KMS-11 (cell line): ENCODE data around the gene CDK6.
A peak's percentile ranks its signal among the peaks of the same experiment; 100 is the strongest.

Source experiments
- H2AFZ ChIP-seq: fragments of 200-600 bp; sonication (generic); 2 replicates; pipeline ENCODE4 v1.6.1; 2016; ENCODE audit warnings: antibody characterized with exemption, mixed run types, low read depth
- H3K27ac ChIP-seq: fragments of 200-600 bp; sonication (generic); 2 replicates; pipeline ENCODE4 v1.6.1; 2016; ENCODE audit warnings: mild to moderate bottlenecking, mixed run types
- H3K27me3 ChIP-seq: fragments of 200-600 bp; sonication (generic); 2 replicates; pipeline ENCODE4 v1.6.1; 2017; ENCODE audit warnings: mild to moderate bottlenecking, low read depth, mixed run types, moderate library complexity; ENCODE audit not compliant: insufficient read depth
- H3K36me3 ChIP-seq: fragments of 200-600 bp; sonication (generic); 2 replicates; pipeline ENCODE4 v1.6.1; 2017; ENCODE audit warnings: mild to moderate bottlenecking, mixed run types; ENCODE audit not compliant: insufficient read depth
- H3K4me1 ChIP-seq: fragments of 200-600 bp; sonication (generic); 2 replicates; pipeline ENCODE4 v1.6.1; 2016; ENCODE audit warnings: mild to moderate bottlenecking, low read depth, mixed run types; ENCODE audit not compliant: poor library complexity, severe bottlenecking
- H3K4me2 ChIP-seq: fragments of 200-600 bp; sonication (generic); 2 replicates; pipeline ENCODE4 v1.7.0; 2016; ENCODE audit warnings: mild to moderate bottlenecking, mixed run types
- H3K4me3 ChIP-seq: fragments of 200-600 bp; sonication (generic); IDR thresholded peaks from 2 replicates; pipeline ENCODE4 v1.6.1; 2017; ENCODE audit warnings: low read depth, low read length, mixed read lengths; ENCODE audit not compliant: insufficient read depth
- H3K79me2 ChIP-seq: fragments of 200-600 bp; sonication (generic); 2 replicates; pipeline ENCODE4 v1.6.1; 2016; ENCODE audit warnings: low read depth, mixed run types; ENCODE audit not compliant: insufficient read depth
- H3K9ac ChIP-seq: fragments of 200-600 bp; sonication (generic); 2 replicates; pipeline ENCODE4 v1.6.1; 2016; ENCODE audit warnings: mild to moderate bottlenecking, mixed run types
- H4K20me1 ChIP-seq: fragments of 200-600 bp; sonication (generic); 2 replicates; pipeline ENCODE4 v1.6.1; 2016; ENCODE audit warnings: mild to moderate bottlenecking, mixed run types; ENCODE audit not compliant: insufficient read depth
- TF ChIP-seq, protein P1 (sequence below): fragments of 200-600 bp; sonication (generic); conservative IDR thresholded peaks from 2 replicates; pipeline ENCODE4 v1.6.1; 2017; ENCODE audit warnings: low read depth, mild to moderate bottlenecking, antibody characterized with exemption, low read length, moderate library complexity, mixed read lengths

CDK6 gene

DNA sequence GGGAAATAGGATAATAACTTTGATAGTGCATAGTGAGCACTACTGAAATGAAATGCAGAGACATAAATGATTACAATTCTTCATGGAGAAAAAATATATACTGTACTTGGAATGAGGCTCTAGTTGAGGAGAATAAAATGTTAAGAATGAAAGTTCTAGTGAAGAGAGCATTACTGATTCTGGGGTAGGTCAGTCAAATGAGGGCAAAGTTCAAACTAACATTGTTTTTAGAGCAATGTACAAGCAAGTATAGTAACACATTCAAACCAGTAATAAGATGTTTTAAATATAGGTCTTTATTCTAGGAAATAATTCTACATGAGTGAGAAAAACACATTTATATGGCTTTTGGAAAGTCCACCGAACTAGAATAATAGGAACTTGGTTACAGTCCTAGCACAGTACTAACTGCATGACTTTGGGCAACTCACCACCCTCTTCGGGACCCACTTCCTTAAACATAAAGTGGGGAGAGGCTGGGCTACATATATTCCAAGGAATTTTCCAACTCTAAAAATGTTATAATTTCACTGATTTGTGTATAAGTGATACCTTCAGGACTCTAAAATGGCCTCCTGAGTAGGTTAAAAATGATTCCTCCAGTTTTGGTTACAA, 86.4 kb downstream of the CDK6 start:
- TF ChIP-seq, protein P1, sequence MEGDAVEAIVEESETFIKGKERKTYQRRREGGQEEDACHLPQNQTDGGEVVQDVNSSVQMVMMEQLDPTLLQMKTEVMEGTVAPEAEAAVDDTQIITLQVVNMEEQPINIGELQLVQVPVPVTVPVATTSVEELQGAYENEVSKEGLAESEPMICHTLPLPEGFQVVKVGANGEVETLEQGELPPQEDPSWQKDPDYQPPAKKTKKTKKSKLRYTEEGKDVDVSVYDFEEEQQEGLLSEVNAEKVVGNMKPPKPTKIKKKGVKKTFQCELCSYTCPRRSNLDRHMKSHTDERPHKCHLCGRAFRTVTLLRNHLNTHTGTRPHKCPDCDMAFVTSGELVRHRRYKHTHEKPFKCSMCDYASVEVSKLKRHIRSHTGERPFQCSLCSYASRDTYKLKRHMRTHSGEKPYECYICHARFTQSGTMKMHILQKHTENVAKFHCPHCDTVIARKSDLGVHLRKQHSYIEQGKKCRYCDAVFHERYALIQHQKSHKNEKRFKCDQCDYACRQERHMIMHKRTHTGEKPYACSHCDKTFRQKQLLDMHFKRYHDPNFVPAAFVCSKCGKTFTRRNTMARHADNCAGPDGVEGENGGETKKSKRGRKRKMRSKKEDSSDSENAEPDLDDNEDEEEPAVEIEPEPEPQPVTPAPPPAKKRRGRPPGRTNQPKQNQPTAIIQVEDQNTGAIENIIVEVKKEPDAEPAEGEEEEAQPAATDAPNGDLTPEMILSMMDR: no peak
- Histone ChIP-seq H2AFZ (no peak overlapping the region), H3K36me3 (no peaks in the 10 kb centered on the region; the same call in 1 of the 2 replicates), H3K9ac (no peak overlapping the region), H3K4me2 (peak overlapping the region; percentile 2; the same call in 1 of the 2 replicates), H3K27ac (peak overlapping the region; percentile 10; the same call in 1 of the 2 replicates), H3K27me3 (no peaks in the 10 kb centered on the region), H3K4me3 (no peak overlapping the region), H3K79me2 (peaks cover 99% of the 10 kb centered on the region), H3K4me1 (peaks cover 100% of the 10 kb centered on the region), H4K20me1 (no peaks in the 10 kb centered on the region; the same call in 1 of the 2 replicates)

DNA sequence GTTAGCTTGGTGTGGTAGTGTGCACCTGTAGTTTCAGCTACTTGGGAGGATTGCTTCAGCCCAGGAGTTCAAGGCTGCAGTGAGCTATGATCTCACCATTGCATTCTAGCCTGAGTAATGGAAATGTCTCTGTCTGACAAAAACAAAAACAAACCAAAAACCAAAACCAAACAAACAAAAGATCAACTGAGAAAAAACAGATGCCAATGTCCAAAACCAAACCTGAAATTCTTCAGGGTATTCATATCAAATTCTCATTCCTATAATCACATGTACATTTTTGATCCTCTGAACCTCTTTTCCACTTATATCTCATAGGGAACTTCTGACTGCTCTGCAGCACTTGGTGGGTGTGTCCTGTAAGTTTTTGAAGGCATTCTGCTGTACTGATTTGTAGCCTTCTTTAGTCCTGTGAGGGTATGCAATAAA, 87.0 kb downstream of the CDK6 start:
- Histone ChIP-seq H3K9ac (no peak overlapping the region), H3K36me3 (no peaks in the 10 kb centered on the region; the same call in 1 of the 2 replicates), H3K4me2 (peak overlapping the region; percentile 4; the same call in 1 of the 2 replicates), H3K4me1 (peaks cover 100% of the 10 kb centered on the region), H3K27ac (peak overlapping the region; percentile 10; the same call in 1 of the 2 replicates), H3K79me2 (peaks cover 99% of the 10 kb centered on the region), H3K4me3 (no peak overlapping the region), H4K20me1 (no peaks in the 10 kb centered on the region), H2AFZ (no peak overlapping the region), H3K27me3 (no peaks in the 10 kb centered on the region)
- TF ChIP-seq, protein P1: no peak

DNA sequence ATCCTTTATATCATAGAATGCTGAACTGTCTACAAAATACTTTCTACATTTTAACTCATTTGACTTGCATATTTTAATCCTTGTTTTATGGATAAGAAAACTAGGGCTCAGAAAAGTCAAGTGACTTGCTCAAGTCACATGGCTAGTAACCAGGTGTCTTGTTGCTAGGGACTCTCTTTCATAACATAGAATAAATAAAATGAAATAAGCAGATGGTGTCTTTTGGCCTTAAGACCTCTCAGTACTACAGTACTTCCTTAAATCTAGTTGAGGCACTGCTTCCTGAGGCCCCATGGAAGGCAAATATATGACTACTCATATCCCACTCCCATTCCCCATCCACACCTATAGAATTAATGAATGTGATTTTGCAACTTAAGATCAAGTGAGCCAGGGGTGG, 87.9 kb downstream of the CDK6 start:
- Histone ChIP-seq H3K9ac (no peak overlapping the region), H2AFZ (no peak overlapping the region), H3K4me1 (peaks cover 100% of the 10 kb centered on the region), H3K27ac (0 out of 2 replicates have a peak overlapping the region, but pooled peaks have one; percentile 7), H3K36me3 (no peaks in the 10 kb centered on the region; the same call in 1 of the 2 replicates), H3K79me2 (peaks cover 99% of the 10 kb centered on the region), H3K4me2 (peak overlapping the region; percentile 4; the same call in 1 of the 2 replicates), H4K20me1 (no peaks in the 10 kb centered on the region), H3K4me3 (no peak overlapping the region), H3K27me3 (no peaks in the 10 kb centered on the region)
- TF ChIP-seq, protein P1: no peak

DNA sequence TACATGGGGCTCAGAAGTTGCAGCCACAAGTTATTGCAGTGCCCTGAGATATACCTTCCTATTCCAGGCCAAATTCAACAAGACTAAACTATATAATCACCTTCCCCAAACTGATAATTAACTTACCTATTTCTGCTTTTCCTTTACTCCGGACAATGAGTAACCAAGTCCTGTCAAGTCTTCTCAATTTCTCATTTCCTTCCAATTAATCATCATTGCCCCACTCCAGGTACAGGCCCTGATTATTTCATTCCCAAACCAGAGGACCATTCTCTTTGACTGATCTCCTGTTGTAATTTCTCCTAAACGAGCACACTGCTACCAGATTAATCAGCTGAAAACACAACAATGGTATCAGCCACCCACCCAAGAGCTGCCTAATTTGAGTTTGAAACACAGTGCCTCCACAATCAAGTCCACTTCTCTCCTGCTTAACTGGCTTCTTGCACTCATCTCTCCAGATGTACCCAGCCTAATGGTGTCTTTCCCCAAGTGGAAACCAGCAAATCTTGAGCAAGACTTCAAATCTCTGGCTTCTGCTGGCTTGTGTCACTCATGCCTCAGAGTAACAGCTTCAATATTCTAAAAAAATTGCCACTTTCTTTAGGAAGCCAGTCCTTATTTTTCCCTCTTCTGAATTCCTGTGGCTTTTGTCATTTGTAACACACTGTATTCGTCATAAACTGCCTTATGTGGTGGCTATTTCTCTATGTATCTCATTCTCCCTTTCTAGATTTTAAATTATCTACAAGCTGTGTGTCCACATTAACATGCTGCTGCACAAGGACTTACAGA, 89.1 kb downstream of the CDK6 start:
- Histone ChIP-seq H4K20me1 (no peaks in the 10 kb centered on the region), H3K36me3 (no peaks in the 10 kb centered on the region; the same call in 1 of the 2 replicates), H3K4me3 (no peak overlapping the region), H3K4me1 (peaks cover 100% of the 10 kb centered on the region), H3K4me2 (no peak overlapping the region), H3K27me3 (no peaks in the 10 kb centered on the region), H2AFZ (no peak overlapping the region), H3K79me2 (peaks cover 98% of the 10 kb centered on the region), H3K27ac (peak overlapping the region; percentile 7; the same call in 1 of the 2 replicates), H3K9ac (no peak overlapping the region)
- TF ChIP-seq, protein P1: no peak
